ENCODE data around the gene ZFHX2.
A peak's percentile ranks its signal among the peaks of the same experiment; 100 is the strongest.

Gene ZFHX2

DNA sequence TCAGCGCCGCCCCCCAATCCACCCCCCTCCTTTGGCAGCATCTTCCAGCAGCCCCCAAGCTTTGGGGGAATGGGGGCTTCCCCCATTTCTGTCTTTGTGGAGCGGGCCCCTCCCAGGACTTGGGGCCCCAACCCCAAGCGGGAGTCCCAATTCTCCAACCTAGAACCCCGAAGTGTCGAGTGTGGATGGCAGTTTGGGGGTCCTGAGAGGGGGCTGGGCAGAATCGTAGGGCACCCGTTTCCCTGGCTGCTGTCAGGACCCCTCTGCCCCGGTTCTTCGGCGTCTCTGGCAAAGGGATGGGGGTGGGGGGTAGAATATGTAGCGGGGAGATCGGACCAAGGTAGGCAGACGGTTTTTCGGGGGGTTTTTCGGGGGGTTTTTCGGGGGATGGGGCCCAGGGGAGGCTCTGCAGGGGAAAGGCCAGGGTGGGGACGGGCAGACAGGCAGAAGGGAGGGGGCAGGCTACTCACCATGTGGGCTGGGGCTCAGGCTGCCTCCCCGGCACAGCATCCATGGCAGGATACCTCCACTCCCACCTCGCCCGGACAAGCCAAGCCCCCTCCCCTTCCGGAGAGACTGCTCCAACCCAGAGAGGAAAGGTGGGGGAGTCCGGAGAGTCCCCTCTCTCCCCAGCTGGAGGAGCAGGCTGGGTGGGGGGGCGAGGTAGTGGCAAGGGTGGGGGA, 26.3 kb upstream of the ZFHX2 start:
- Histone ChIP-seq H2BK5ac (ENCODE audit: low read length) (peak overlapping the region; percentile 19), H3K4me2 (ENCODE audit: insufficient read depth, low read length, poor library complexity, severe bottlenecking) (peak overlapping the region; percentile 88), H3K36me3 (replicated peaks in 1 of 2; ENCODE audit: control insufficient read depth in 2 of 2, insufficient read depth in 2 of 2, low read length in 2 of 2) (peaks cover 0 to 4% of the 10 kb centered on the region in 2 donors), H4K8ac (ENCODE audit: low read depth, low read length) (no peak overlapping the region), H3K18ac (ENCODE audit: low read length) (peak overlapping the region; percentile 98), H3K14ac (ENCODE audit: low read length) (no peak overlapping the region), H2BK12ac (ENCODE audit: low read length) (no peak overlapping the region), H2BK15ac (ENCODE audit: low read length) (peak overlapping the region; percentile 23), H3K27me3 (ENCODE audit: control insufficient read depth in 3 of 3, insufficient read depth in 3 of 3, low read depth in 1 of 3, low read length in 3 of 3) (peaks cover 19 to 65% (median 29%) of the 10 kb centered on the region in 3 experiments), H3K4ac (ENCODE audit: low read length) (peak overlapping the region; percentile 79), H3K4me3 (ENCODE audit: low read length in 2 of 2) (peak overlapping the region; percentile 48 to 80), H3K4me1 (ENCODE audit: control insufficient read depth in 2 of 2, insufficient read depth in 1 of 2, low read depth in 1 of 2, low read length in 2 of 2) (peaks cover 10 to 13% of the 10 kb centered on the region in 2 donors), H2AK5ac (ENCODE audit: low read depth, low read length) (peak overlapping the region; percentile 87), H3K23ac (ENCODE audit: low read depth, low read length, poor library complexity) (no peak overlapping the region), H4K91ac (ENCODE audit: low read depth, low read length, poor library complexity) (no peak overlapping the region), H3K27ac (replicated peaks; ENCODE audit: low read length) (no peak overlapping the region), H3K9ac (ENCODE audit: low read depth, low read length, poor library complexity) (peak overlapping the region; percentile 50), H3K9me3 (replicated peaks in 1 of 2; ENCODE audit: control insufficient read depth in 2 of 2, insufficient read depth in 1 of 2, low read depth in 1 of 2, low read length in 2 of 2) (no peaks in the 10 kb centered on the region), H3K79me1 (ENCODE audit: low read depth, low read length) (peaks cover 3% of the 10 kb centered on the region), H2BK120ac (ENCODE audit: low read depth, low read length) (no peak overlapping the region), H2AFZ (ENCODE audit: low read length) (peak overlapping the region; percentile 95)
- no peak for DNase-seq (ENCODE audit: low spot score)
- WGBS, 2 donors (ENCODE audit: extremely low coverage in 2 of 2, insufficient read length in 2 of 2, insufficient replicate concordance in 1 of 2): no CpG with 5 or more reads among the region's 24 CpGs

- Histone ChIP-seq H2BK15ac (ENCODE audit: low read length) (peak overlapping the region; percentile 61), H3K9ac (ENCODE audit: low read depth, low read length, poor library complexity) (peak overlapping the region; percentile 71), H3K79me1 (ENCODE audit: low read depth, low read length) (peaks cover 3% of the 10 kb centered on the region), H3K4me1 (ENCODE audit: control insufficient read depth in 2 of 2, insufficient read depth in 1 of 2, low read depth in 1 of 2, low read length in 2 of 2) (peaks cover 12 to 13% of the 10 kb centered on the region in 2 donors), H3K4me3 (ENCODE audit: low read length in 2 of 2) (peak overlapping the region; percentile 48 to 84), H2AK5ac (ENCODE audit: low read depth, low read length) (peak overlapping the region; percentile 87), H3K27ac (replicated peaks; ENCODE audit: low read length) (no peak overlapping the region), H3K4me2 (ENCODE audit: insufficient read depth, low read length, poor library complexity, severe bottlenecking) (peak overlapping the region; percentile 88), H3K27me3 (ENCODE audit: control insufficient read depth in 3 of 3, insufficient read depth in 3 of 3, low read depth in 1 of 3, low read length in 3 of 3) (peaks cover 19 to 66% (median 29%) of the 10 kb centered on the region in 3 experiments), H3K14ac (ENCODE audit: low read length) (no peak overlapping the region), H2BK12ac (ENCODE audit: low read length) (peak overlapping the region; percentile 85), H3K4ac (ENCODE audit: low read length) (peak overlapping the region; percentile 32), H3K18ac (ENCODE audit: low read length) (peak overlapping the region; percentile 98), H2BK5ac (ENCODE audit: low read length) (peak overlapping the region; percentile 19), H3K23ac (ENCODE audit: low read depth, low read length, poor library complexity) (peak overlapping the region; percentile 92), H3K36me3 (replicated peaks in 1 of 2; ENCODE audit: control insufficient read depth in 2 of 2, insufficient read depth in 2 of 2, low read length in 2 of 2) (peaks cover 0 to 4% of the 10 kb centered on the region in 2 donors), H4K91ac (ENCODE audit: low read depth, low read length, poor library complexity) (no peak overlapping the region), H3K9me3 (replicated peaks in 1 of 2; ENCODE audit: control insufficient read depth in 2 of 2, insufficient read depth in 1 of 2, low read depth in 1 of 2, low read length in 2 of 2) (no peaks in the 10 kb centered on the region), H2AFZ (ENCODE audit: low read length) (peak overlapping the region; percentile 95), H4K8ac (ENCODE audit: low read depth, low read length) (no peak overlapping the region), H2BK120ac (ENCODE audit: low read depth, low read length) (peak overlapping the region; percentile 36)
- no CpG with 5 or more reads among the region's 67 CpGs for WGBS, 2 donors (ENCODE audit: extremely low coverage in 2 of 2, insufficient read length in 2 of 2, insufficient replicate concordance in 1 of 2)
- DNase-seq (ENCODE audit: low spot score): no peak
Observed at GRCh38 chr14:23577004-23577681, 25.6 kb upstream of the ZFHX2 start.

GRCh38 chr14:23573384-23574015, 21.9 kb upstream of the ZFHX2 start:
- Histone ChIP-seq H3K4me1 (ENCODE audit: control insufficient read depth in 2 of 2, insufficient read depth in 1 of 2, low read depth in 1 of 2, low read length in 2 of 2) (peaks cover 9 to 14% of the 10 kb centered on the region in 2 donors), H2BK120ac (ENCODE audit: low read depth, low read length) (no peak overlapping the region), H3K27me3 (ENCODE audit: control insufficient read depth in 3 of 3, insufficient read depth in 3 of 3, low read depth in 1 of 3, low read length in 3 of 3) (peaks cover 19 to 76% (median 29%) of the 10 kb centered on the region in 3 experiments), H3K4me2 (ENCODE audit: insufficient read depth, low read length, poor library complexity, severe bottlenecking) (no peak overlapping the region), H3K27ac (replicated peaks; ENCODE audit: low read length) (no peak overlapping the region), H3K4ac (ENCODE audit: low read length) (no peak overlapping the region), H3K14ac (ENCODE audit: low read length) (no peak overlapping the region), H3K4me3 (ENCODE audit: low read length in 2 of 2) (no peak overlapping the region), H2BK15ac (ENCODE audit: low read length) (no peak overlapping the region), H3K36me3 (replicated peaks in 1 of 2; ENCODE audit: control insufficient read depth in 2 of 2, insufficient read depth in 2 of 2, low read length in 2 of 2) (peaks cover 0 to 4% of the 10 kb centered on the region in 2 donors), H4K8ac (ENCODE audit: low read depth, low read length) (no peak overlapping the region), H3K23ac (ENCODE audit: low read depth, low read length, poor library complexity) (no peak overlapping the region), H3K9me3 (replicated peaks in 1 of 2; ENCODE audit: control insufficient read depth in 2 of 2, insufficient read depth in 1 of 2, low read depth in 1 of 2, low read length in 2 of 2) (no peaks in the 10 kb centered on the region), H3K9ac (ENCODE audit: low read depth, low read length, poor library complexity) (no peak overlapping the region), H2BK5ac (ENCODE audit: low read length) (no peak overlapping the region), H3K18ac (ENCODE audit: low read length) (no peak overlapping the region), H2AFZ (ENCODE audit: low read length) (no peak overlapping the region), H4K91ac (ENCODE audit: low read depth, low read length, poor library complexity) (no peak overlapping the region), H2AK5ac (ENCODE audit: low read depth, low read length) (no peak overlapping the region), H2BK12ac (ENCODE audit: low read length) (no peak overlapping the region), H3K79me1 (ENCODE audit: low read depth, low read length) (peaks cover 3% of the 10 kb centered on the region)
- WGBS, 2 donors (ENCODE audit: extremely low coverage in 2 of 2, insufficient read length in 2 of 2, insufficient replicate concordance in 1 of 2): no CpG with 5 or more reads among the region's 5 CpGs
- DNase-seq (ENCODE audit: low spot score): no peak

GRCh38 chr14:23572836-23573235, 21.3 kb upstream of the ZFHX2 start:
- peak overlapping the region; percentile 14 for H2AFZ ChIP-seq (ENCODE audit: low read length)
- no peak overlapping the region for H2AK5ac ChIP-seq (ENCODE audit: low read depth, low read length)
- H2BK120ac ChIP-seq (ENCODE audit: low read depth, low read length): no peak overlapping the region
- no peak overlapping the region for H3K18ac ChIP-seq (ENCODE audit: low read length)
- no peak overlapping the region for H3K27ac ChIP-seq (replicated peaks; ENCODE audit: low read length)
- H2BK15ac ChIP-seq (ENCODE audit: low read length): no peak overlapping the region
- no peak overlapping the region for H3K4me3 ChIP-seq (ENCODE audit: low read length in 2 of 2)
- peaks cover 19 to 78% (median 29%) of the 10 kb centered on the region in 3 experiments for H3K27me3 ChIP-seq (ENCODE audit: control insufficient read depth in 3 of 3, insufficient read depth in 3 of 3, low read depth in 1 of 3, low read length in 3 of 3)
- H3K4me1 ChIP-seq (ENCODE audit: control insufficient read depth in 2 of 2, insufficient read depth in 1 of 2, low read depth in 1 of 2, low read length in 2 of 2): peaks cover 9 to 18% of the 10 kb centered on the region in 2 donors
- no peak overlapping the region for H3K23ac ChIP-seq (ENCODE audit: low read depth, low read length, poor library complexity)
- no peak for DNase-seq (ENCODE audit: low spot score)
- no peak overlapping the region for H2BK5ac ChIP-seq (ENCODE audit: low read length)
- H3K14ac ChIP-seq (ENCODE audit: low read length): no peak overlapping the region
- no peaks in the 10 kb centered on the region for H3K9me3 ChIP-seq (replicated peaks in 1 of 2; ENCODE audit: control insufficient read depth in 2 of 2, insufficient read depth in 1 of 2, low read depth in 1 of 2, low read length in 2 of 2)
- no peak overlapping the region for H3K9ac ChIP-seq (ENCODE audit: low read depth, low read length, poor library complexity)
- H4K91ac ChIP-seq (ENCODE audit: low read depth, low read length, poor library complexity): no peak overlapping the region
- H4K8ac ChIP-seq (ENCODE audit: low read depth, low read length): no peak overlapping the region
- no peak overlapping the region for H3K4me2 ChIP-seq (ENCODE audit: insufficient read depth, low read length, poor library complexity, severe bottlenecking)
- no peak overlapping the region for H3K4ac ChIP-seq (ENCODE audit: low read length)
- peaks cover 0 to 4% of the 10 kb centered on the region in 2 donors for H3K36me3 ChIP-seq (replicated peaks in 1 of 2; ENCODE audit: control insufficient read depth in 2 of 2, insufficient read depth in 2 of 2, low read length in 2 of 2)
- H2BK12ac ChIP-seq (ENCODE audit: low read length): no peak overlapping the region
- H3K79me1 ChIP-seq (ENCODE audit: low read depth, low read length): peaks cover 3% of the 10 kb centered on the region
- no CpG with 5 or more reads among the region's 4 CpGs for WGBS, 2 donors (ENCODE audit: extremely low coverage in 2 of 2, insufficient read length in 2 of 2, insufficient replicate concordance in 1 of 2)

Measured in neuronal stem cell (in vitro differentiated cells).